SH-SY5Y (cell line): Measurements from ENCODE around the gene SSR4.

Source experiments
- GATA2 ChIP-seq: IDR thresholded peaks from 2 replicates; pipeline ENCODE4 v1.6.1; 2011; ENCODE audit warnings: mild to moderate bottlenecking, low read depth, low read length
- GATA3 ChIP-seq: IDR thresholded peaks from 2 replicates; pipeline ENCODE4 v1.6.1; 2011; ENCODE audit warnings: low read depth, mild to moderate bottlenecking, low read length, moderate library complexity

DNA sequence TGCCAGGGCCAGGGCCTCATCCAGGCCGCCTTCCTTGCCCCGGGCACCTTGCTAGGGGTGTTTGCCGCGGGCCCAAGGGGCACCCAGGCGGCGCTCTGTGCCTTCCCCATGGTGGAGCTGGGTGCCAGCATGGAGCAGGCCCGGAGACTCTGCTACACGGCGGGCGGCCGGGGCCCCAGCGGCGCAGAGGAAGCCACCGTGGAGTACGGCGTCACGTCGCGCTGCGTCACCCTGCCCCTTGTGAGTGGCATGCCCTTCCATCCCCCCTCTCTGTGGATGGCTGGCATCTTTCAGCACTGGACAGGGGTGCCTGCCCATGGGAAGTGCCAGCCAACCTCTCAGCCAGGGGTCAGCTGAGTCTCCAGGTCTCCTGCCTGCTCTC lies 26.8 kb upstream of the SSR4 start:
- no peak for TF ChIP-seq GATA2
- no peak for TF ChIP-seq GATA3
